DMS 273 treated with DMSO at 0.1 percent for 48 hours (cell line): ENCODE data around the gene MGAM2.
"Not testable (repeated sequence)": the region's sequence is repeated elsewhere in the genome, so short reads cannot be mapped to it uniquely, and the experiment has no call there.

Experiments
- DNase-seq: peaks from one replicate; lab custom pipeline; 2025; lab: John Stamatoyannopoulos, UW

Gene MGAM2

GRCh38 chr7:142111499-142111898, at the start of gene MGAM2:
Gene MGAM2 (plus strand): TSS chr7:142111718. CDS start chr7:142116874, 5,156 bp downstream.
- DNase-seq = no peak

- no peak for DNase-seq
Measured at GRCh38 chr7:142063551-142064442, 47.7 kb upstream of the MGAM2 start.

GRCh38 chr7:142066536-142066935, 45.0 kb upstream of the MGAM2 start:
- no peak for DNase-seq

GRCh38 chr7:142077762-142078161, 33.8 kb upstream of the MGAM2 start:
- DNase-seq = no peak

GRCh38 chr7:142083605-142084004, 27.9 kb upstream of the MGAM2 start:
- DNase-seq = no peak

GRCh38 chr7:142085428-142085827, 26.1 kb upstream of the MGAM2 start:
- DNase-seq = no peak

GRCh38 chr7:142088022-142088714, 23.4 kb upstream of the MGAM2 start:
- peak; percentile 53 for DNase-seq

GRCh38 chr7:142089035-142089434, 22.5 kb upstream of the MGAM2 start:
- DNase-seq = no peak

GRCh38 chr7:142091961-142092360, 19.6 kb upstream of the MGAM2 start:
- DNase-seq = no peak

GRCh38 chr7:142094861-142095260, 16.7 kb upstream of the MGAM2 start:
- no peak for DNase-seq

GRCh38 chr7:142097571-142097970, 13.9 kb upstream of the MGAM2 start:
- DNase-seq = no peak

GRCh38 chr7:142098004-142098403, 13.5 kb upstream of the MGAM2 start:
- no peak for DNase-seq

- DNase-seq = not testable (repeated sequence)
Measured at GRCh38 chr7:142099347-142099746, 12.2 kb upstream of the MGAM2 start.

- DNase-seq = no peak
Measured at GRCh38 chr7:142100634-142101033, 10.9 kb upstream of the MGAM2 start.

- DNase-seq = not testable (repeated sequence)
Measured at GRCh38 chr7:142101794-142102193, 9.7 kb upstream of the MGAM2 start.

GRCh38 chr7:142104550-142105527, 6.7 kb upstream of the MGAM2 start:
- no peak for DNase-seq

- no peak for DNase-seq
Measured at GRCh38 chr7:142108728-142109505, 2.6 kb upstream of the MGAM2 start.

- DNase-seq = no peak
Measured at GRCh38 chr7:142110098-142110497, 1.4 kb upstream of the MGAM2 start.

GRCh38 chr7:142110638-142111037, 880 bp upstream of the MGAM2 start:
- no peak for DNase-seq

GRCh38 chr7:142112086-142112485, 568 bp downstream of the MGAM2 start:
- no peak for DNase-seq

GRCh38 chr7:142114207-142114606, 2.7 kb downstream of the MGAM2 start:
- no peak for DNase-seq
